KMS-11 (cell line): ENCODE results near the gene RNF26.

Source experiments
- H2AFZ ChIP-seq: fragments of 200-600 bp; sonication (generic); 2 replicates; pipeline ENCODE4 v1.6.1; 2016; ENCODE audit warnings: antibody characterized with exemption, mixed run types, low read depth
- H3K27ac ChIP-seq: fragments of 200-600 bp; sonication (generic); 2 replicates; pipeline ENCODE4 v1.6.1; 2016; ENCODE audit warnings: mild to moderate bottlenecking, mixed run types
- H3K27me3 ChIP-seq: fragments of 200-600 bp; sonication (generic); 2 replicates; pipeline ENCODE4 v1.6.1; 2017; ENCODE audit warnings: mild to moderate bottlenecking, low read depth, mixed run types, moderate library complexity; ENCODE audit not compliant: insufficient read depth
- H3K36me3 ChIP-seq: fragments of 200-600 bp; sonication (generic); 2 replicates; pipeline ENCODE4 v1.6.1; 2017; ENCODE audit warnings: mild to moderate bottlenecking, mixed run types; ENCODE audit not compliant: insufficient read depth
- H3K4me1 ChIP-seq: fragments of 200-600 bp; sonication (generic); 2 replicates; pipeline ENCODE4 v1.6.1; 2016; ENCODE audit warnings: mild to moderate bottlenecking, low read depth, mixed run types; ENCODE audit not compliant: poor library complexity, severe bottlenecking
- H3K4me2 ChIP-seq: fragments of 200-600 bp; sonication (generic); 2 replicates; pipeline ENCODE4 v1.7.0; 2016; ENCODE audit warnings: mild to moderate bottlenecking, mixed run types
- H3K4me3 ChIP-seq: fragments of 200-600 bp; sonication (generic); IDR thresholded peaks from 2 replicates; pipeline ENCODE4 v1.6.1; 2017; ENCODE audit warnings: low read depth, low read length, mixed read lengths; ENCODE audit not compliant: insufficient read depth
- H3K79me2 ChIP-seq: fragments of 200-600 bp; sonication (generic); 2 replicates; pipeline ENCODE4 v1.6.1; 2016; ENCODE audit warnings: low read depth, mixed run types; ENCODE audit not compliant: insufficient read depth
- H3K9ac ChIP-seq: fragments of 200-600 bp; sonication (generic); 2 replicates; pipeline ENCODE4 v1.6.1; 2016; ENCODE audit warnings: mild to moderate bottlenecking, mixed run types
- H4K20me1 ChIP-seq: fragments of 200-600 bp; sonication (generic); 2 replicates; pipeline ENCODE4 v1.6.1; 2016; ENCODE audit warnings: mild to moderate bottlenecking, mixed run types; ENCODE audit not compliant: insufficient read depth
- TF ChIP-seq, protein P1 (sequence below): fragments of 200-600 bp; sonication (generic); conservative IDR thresholded peaks from 2 replicates; pipeline ENCODE4 v1.6.1; 2017; ENCODE audit warnings: low read depth, mild to moderate bottlenecking, antibody characterized with exemption, low read length, moderate library complexity, mixed read lengths

Gene RNF26

DNA sequence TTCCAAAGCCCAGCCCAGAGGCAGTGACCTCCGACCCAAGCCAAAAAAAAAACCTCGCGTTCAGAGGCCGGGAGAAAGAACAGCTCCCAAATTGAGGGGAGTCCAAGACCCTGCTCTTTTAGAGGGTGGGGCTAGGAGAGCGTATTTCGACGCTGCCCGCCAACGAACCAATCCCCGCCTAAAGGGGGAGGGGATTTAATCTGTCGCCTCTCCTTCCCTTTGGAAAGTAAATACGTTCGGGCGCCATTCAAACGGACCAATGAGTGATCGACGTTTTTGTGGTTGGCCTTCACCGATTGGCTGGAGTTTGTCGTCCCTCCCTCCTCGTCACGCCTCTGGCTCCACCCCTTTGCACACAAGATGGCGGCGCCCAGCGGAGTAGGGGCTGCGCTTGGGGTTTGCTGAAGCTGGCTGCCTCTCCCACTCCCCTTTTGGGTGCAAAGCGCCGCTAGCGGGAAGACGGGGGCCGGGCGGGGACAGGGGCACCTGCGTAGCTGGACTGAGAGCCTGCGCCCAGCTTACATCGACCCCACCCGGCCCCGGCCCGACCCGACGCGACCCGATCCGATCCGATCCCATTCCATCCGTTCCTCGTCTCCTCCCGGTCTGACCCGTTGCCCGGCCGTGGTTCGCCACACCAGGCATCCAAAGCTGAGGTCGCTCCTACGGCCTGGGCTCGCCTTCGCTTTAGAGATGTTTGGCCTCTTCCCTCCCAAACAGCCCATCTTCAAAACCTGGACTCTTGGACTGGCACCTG is at the start of gene RNF26:
Gene RNF26 (plus strand): TSS at position 354 of the 757 bp plus-strand sequence. CDS start 596 bp downstream, outside the sequence.
- no peaks in the 10 kb centered on the region for H4K20me1 ChIP-seq
- H2AFZ ChIP-seq = peak within 1 kb of the TSS; percentile 48
- H3K4me3 ChIP-seq = no peak within 1 kb of the TSS
- H3K27me3 ChIP-seq = no peaks in the 10 kb centered on the region
- H3K9ac ChIP-seq = peak within 1 kb of the TSS; percentile 78; the same call in 1 of the 2 replicates
- peak within 1 kb of the TSS; percentile 28; the same call in 1 of the 2 replicates for H3K27ac ChIP-seq
- H3K79me2 ChIP-seq = peaks cover 6% of the 10 kb centered on the region; the same call in 1 of the 2 replicates
- no peaks in the 10 kb centered on the region for H3K4me1 ChIP-seq
- TF ChIP-seq, protein P1, sequence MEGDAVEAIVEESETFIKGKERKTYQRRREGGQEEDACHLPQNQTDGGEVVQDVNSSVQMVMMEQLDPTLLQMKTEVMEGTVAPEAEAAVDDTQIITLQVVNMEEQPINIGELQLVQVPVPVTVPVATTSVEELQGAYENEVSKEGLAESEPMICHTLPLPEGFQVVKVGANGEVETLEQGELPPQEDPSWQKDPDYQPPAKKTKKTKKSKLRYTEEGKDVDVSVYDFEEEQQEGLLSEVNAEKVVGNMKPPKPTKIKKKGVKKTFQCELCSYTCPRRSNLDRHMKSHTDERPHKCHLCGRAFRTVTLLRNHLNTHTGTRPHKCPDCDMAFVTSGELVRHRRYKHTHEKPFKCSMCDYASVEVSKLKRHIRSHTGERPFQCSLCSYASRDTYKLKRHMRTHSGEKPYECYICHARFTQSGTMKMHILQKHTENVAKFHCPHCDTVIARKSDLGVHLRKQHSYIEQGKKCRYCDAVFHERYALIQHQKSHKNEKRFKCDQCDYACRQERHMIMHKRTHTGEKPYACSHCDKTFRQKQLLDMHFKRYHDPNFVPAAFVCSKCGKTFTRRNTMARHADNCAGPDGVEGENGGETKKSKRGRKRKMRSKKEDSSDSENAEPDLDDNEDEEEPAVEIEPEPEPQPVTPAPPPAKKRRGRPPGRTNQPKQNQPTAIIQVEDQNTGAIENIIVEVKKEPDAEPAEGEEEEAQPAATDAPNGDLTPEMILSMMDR = no peak
- H3K4me2 ChIP-seq = peak within 1 kb of the TSS; percentile 64
- H3K36me3 ChIP-seq = no peaks in the 10 kb centered on the region

DNA sequence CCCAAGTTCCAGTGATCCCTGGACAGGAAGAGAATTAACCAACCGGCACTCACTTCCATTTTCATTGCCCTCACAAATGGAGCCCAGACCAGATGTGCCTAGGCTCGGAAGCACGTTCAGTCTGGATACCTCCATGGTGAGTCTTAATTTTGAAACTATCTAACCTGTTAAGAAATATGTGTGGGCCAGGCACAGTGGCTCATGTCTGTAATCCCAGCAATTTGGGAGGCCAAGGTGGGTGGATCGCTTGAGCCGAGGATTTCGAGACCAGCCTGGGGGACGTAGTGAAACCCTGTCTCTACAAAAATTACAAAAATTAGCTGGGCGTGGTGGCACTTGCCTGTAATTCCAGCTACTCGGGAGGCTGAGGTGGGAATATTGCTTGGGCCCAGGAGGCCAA is 48.9 kb upstream of the RNF26 start:
- Histone ChIP-seq H3K4me1 (no peaks in the 10 kb centered on the region), H2AFZ (no peak overlapping the region), H3K4me2 (no peak overlapping the region), H3K27ac (no peak overlapping the region), H3K36me3 (no peaks in the 10 kb centered on the region), H4K20me1 (no peaks in the 10 kb centered on the region), H3K9ac (no peak overlapping the region), H3K79me2 (no peaks in the 10 kb centered on the region), H3K4me3 (no peak overlapping the region), H3K27me3 (no peaks in the 10 kb centered on the region)
- TF ChIP-seq, protein P1 = no peak

DNA sequence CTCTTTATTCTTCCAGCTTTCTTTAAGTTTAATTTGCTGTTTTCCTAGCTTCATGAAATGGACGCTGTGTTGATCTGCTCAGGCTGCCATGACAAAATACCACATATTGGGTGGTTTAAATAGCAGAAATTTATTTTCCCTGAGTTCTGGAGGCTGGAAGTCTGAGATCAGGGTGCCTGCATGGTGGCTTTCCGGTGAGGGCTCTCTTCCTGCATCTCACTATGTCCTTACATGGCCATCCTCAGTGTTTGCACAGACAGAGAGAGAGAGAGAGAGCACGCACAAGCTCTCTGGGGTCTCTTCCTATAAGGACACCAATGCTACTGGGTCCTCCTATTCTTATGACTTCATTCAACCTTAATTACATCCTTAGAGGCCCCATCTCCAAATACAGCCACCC is 46.1 kb upstream of the RNF26 start:
- no peak overlapping the region for H2AFZ ChIP-seq
- no peaks in the 10 kb centered on the region for H3K27me3 ChIP-seq
- H3K4me1 ChIP-seq = no peaks in the 10 kb centered on the region
- TF ChIP-seq, protein P1 = no peak
- H3K36me3 ChIP-seq = no peaks in the 10 kb centered on the region
- no peak overlapping the region for H3K27ac ChIP-seq
- no peaks in the 10 kb centered on the region for H4K20me1 ChIP-seq
- no peak overlapping the region for H3K4me3 ChIP-seq
- H3K79me2 ChIP-seq = no peaks in the 10 kb centered on the region
- no peak overlapping the region for H3K4me2 ChIP-seq
- no peak overlapping the region for H3K9ac ChIP-seq

DNA sequence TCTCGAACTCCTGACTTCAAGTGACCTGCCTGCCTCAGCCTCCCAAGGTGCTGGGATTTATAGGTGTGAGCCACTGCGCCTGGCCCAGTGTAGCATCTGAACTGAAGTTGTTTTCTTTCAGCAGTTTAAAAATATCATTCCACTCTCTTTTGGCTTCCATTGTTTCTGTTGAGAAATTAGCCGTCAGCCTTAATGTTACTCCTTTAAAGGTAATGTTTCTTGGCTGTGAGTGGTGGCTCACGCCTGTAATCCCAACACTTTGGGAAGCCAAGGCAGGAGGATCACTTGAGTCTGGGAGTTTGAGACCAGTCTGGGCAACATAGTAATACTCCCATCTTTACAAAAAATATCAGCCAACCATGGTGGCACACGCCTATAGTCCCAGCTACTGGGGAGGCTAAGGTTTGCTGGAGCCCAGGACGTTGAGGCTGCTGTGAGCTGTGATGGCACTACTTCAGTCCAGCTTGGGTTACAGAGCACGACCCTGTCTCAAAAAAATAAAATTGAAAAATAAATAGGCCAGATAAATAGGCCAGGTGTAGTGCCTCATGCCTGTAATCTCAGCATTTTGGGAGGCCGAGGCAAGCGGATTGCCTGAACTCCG is 43.3 kb upstream of the RNF26 start:
- Histone ChIP-seq H2AFZ (no peak overlapping the region), H3K4me2 (no peak overlapping the region), H3K4me3 (no peak overlapping the region), H4K20me1 (no peaks in the 10 kb centered on the region), H3K27me3 (no peaks in the 10 kb centered on the region), H3K36me3 (no peaks in the 10 kb centered on the region), H3K79me2 (no peaks in the 10 kb centered on the region), H3K27ac (no peak overlapping the region), H3K4me1 (no peaks in the 10 kb centered on the region), H3K9ac (no peak overlapping the region)
- TF ChIP-seq, protein P1 = no peak
